Skeletal muscle tissue (tissue), 4 donors: ENCODE results near the gene TMEM134. TPM values are rescaled to one million over a fixed set of nuclear protein-coding genes. Genes with fewer than 3 reads are reported as not detected.
A peak's percentile ranks its signal among the peaks of the same experiment; 100 is the strongest.
"Not testable (repeated sequence)": the region's sequence is repeated elsewhere in the genome, so short reads cannot be mapped to it uniquely, and the experiment has no call there.

Source experiments
- H3K27ac ChIP-seq: one replicate; pipeline ENCODE4 v1.7.0; 2013; ENCODE audit warnings: mild to moderate bottlenecking, low read depth, low read length, inconsistent platforms
- H3K27me3 ChIP-seq, 3 donors: one replicate each; pipeline ENCODE4 v1.7.0; 2013; ENCODE audit warnings: low read length in 3 of 3; ENCODE audit not compliant: control insufficient read depth in 3 of 3, insufficient read depth in 3 of 3
- H3K36me3 ChIP-seq, 3 donors: one replicate each; pipeline ENCODE4 v1.7.0; 2013; ENCODE audit warnings: low read length in 3 of 3; ENCODE audit not compliant: control insufficient read depth in 3 of 3, insufficient read depth in 3 of 3
- H3K4me1 ChIP-seq, 3 donors: one replicate each; pipeline ENCODE4 v1.7.0; 2013; ENCODE audit warnings: low read length in 3 of 3, mild to moderate bottlenecking in 3 of 3; ENCODE audit not compliant: control insufficient read depth in 3 of 3, insufficient read depth in 3 of 3
- H3K4me3 ChIP-seq, 3 donors: one replicate each; pipeline ENCODE4 v1.7.0; 2013; ENCODE audit warnings: low read length in 3 of 3
- H3K9ac ChIP-seq, 3 donors: one replicate each; pipeline ENCODE4 v1.7.0; 2013; ENCODE audit warnings: low read length in 3 of 3, mild to moderate bottlenecking in 3 of 3, moderate library complexity in 2 of 3, low read depth in 1 of 3
- H3K9me3 ChIP-seq, 3 donors: one replicate each; pipeline ENCODE4 v1.7.0; 2013; ENCODE audit warnings: low read length in 3 of 3; ENCODE audit not compliant: control insufficient read depth in 3 of 3
- total RNA-seq: library from RNA; depleted of rRNA; stranded (reverse); fragments of >200 nt; gene quantifications from one replicate; pipeline ENCODE4 v1.2.3, GENCODE V29; 2014
- donor health status: Osteomylitis.

TMEM134 gene
- total RNA-seq, 1 donor from 2014 or later, result 17.2 TPM

DNA sequence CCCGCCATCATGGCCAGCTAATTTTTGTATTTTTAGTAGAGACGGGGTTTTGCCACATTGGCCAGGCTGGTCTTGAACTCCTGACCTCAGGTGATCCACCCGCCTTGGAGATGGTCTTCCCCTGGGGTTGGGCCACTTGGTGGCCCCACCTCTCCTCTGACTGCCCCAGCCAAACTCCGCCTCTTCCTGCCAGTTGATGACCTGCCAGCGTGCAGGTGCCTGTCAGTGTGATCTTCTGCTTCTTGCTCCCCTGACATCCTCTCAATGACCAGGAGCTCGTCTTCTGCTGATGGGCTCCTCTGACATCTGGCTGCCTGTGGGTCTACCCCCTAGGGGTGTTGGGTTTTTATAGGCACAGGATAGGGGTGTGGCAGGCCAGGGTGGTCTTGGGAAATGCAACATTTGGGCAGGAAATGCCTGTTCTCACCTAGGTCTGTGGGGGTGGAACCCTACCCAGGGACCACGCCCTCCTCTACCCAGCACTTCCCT, 16.9 kb upstream of the TMEM134 start:
- H3K4me3 ChIP-seq, H3K27ac ChIP-seq, H3K27me3 ChIP-seq, H3K9ac ChIP-seq, H3K9me3 ChIP-seq: not testable (repeated sequence)
- H3K36me3 ChIP-seq, result peaks cover 17 to 25% (median 20%) of the 10 kb centered on the region in 3 donors
- H3K4me1 ChIP-seq, result peaks cover 17 to 30% (median 18%) of the 10 kb centered on the region in 3 donors

DNA sequence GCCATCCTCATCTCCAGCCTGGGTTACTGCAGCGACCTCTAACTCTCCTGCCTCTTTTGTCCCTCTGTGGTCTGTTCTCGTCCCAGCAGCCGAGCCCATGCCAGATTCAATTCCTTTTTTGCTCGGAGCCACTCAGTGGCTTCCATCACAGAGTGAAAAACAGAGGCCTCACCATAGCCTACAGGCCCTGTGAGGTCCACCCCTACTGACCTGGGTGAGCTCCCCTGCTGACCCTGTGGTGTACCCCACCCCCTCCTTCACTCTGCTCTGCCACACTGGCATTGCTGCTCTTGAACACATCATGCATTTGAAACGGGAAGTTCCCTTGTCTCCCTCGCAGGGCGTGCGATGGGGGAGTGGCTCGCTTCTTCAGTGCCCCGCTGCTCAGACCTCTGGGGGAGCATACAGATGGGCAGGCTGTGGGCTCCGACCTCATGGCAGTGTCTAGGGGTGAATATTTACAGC, 15.8 kb upstream of the TMEM134 start:
- Histone ChIP-seq H3K27me3 (no peaks in the 10 kb centered on the region), H3K27ac (no peak overlapping the region), H3K36me3 (peaks cover 13 to 19% (median 18%) of the 10 kb centered on the region in 3 donors), H3K9me3 (no peaks in the 10 kb centered on the region), H3K4me1 (peaks cover 17 to 30% (median 18%) of the 10 kb centered on the region in 3 donors), H3K9ac (peak overlapping the region in 2 of 3 donors; percentile 12 to 50), H3K4me3 (peak overlapping the region in 1 of 3 donors; percentile 6)

DNA sequence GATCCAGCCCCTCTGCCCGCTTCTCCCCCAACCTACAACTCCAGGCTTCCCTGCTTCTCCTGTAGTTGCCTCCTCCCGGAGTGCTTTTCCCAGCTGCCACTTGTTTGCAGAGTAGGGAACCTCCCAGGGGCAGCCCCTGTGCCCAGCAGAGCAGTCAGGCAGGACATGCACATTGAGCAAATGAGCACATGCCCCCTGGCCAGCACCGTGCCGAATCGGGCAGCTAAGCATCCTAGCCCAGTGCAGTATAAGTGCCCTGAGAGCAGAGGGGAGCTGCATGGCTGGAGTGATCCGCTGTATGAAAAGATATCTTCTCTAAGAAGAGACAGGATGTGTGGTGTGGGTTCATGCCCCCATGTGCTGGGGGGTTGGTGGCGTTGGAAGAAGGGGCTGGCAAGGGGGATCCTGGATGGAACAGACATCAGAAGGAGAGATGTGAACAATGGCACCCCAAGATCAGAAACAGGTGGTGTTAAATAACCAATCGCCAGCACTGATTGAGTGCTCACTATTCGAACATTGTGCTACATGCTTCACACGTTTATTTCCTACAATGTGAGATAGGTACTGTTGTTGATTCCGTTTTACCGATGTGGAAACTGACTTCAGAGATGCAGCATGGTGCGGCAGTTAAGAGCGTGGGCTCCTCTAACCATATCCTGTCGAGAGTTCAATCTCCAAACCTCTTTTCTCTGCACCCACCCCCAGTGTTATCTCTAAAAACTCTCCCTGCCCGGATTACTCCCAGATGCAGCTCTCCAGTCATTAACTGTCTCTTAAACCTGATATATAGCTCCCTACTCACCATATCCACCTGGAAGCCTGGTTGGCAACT, 15.0 kb upstream of the TMEM134 start:
- H3K27ac ChIP-seq, result no peak overlapping the region
- peak overlapping the region; percentile 12 to 50 (median 25) for H3K9ac ChIP-seq
- H3K9me3 ChIP-seq, result no peaks in the 10 kb centered on the region
- H3K36me3 ChIP-seq, result peaks cover 10 to 11% (median 11%) of the 10 kb centered on the region in 3 donors
- peaks cover 17 to 26% (median 18%) of the 10 kb centered on the region in 3 donors for H3K4me1 ChIP-seq
- no peaks in the 10 kb centered on the region for H3K27me3 ChIP-seq
- peak overlapping the region; percentile 91 to 97 (median 92) for H3K4me3 ChIP-seq

- no peaks in the 10 kb centered on the region for H3K27me3 ChIP-seq
Observed at GRCh38 chr11:67482827-67483798, 14.1 kb upstream of the TMEM134 start, which contains the start of gene AIP. Gene AIP (plus strand): TSS chr11:67483026. CDS start chr11:67483159, 133 bp downstream.

GRCh38 chr11:67482275-67482826, 13.3 kb upstream of the TMEM134 start:
- H3K36me3 ChIP-seq, result peaks cover 3 to 8% (median 4%) of the 10 kb centered on the region in 3 donors
- peaks cover 17 to 26% (median 18%) of the 10 kb centered on the region in 3 donors for H3K4me1 ChIP-seq
- no peaks in the 10 kb centered on the region for H3K27me3 ChIP-seq
- H3K9ac ChIP-seq, result peak overlapping the region; percentile 74 to 82 (median 77)
- H3K27ac ChIP-seq, result peak overlapping the region; percentile 80
- peak overlapping the region; percentile 91 to 97 (median 92) for H3K4me3 ChIP-seq
- H3K9me3 ChIP-seq, result no peaks in the 10 kb centered on the region

More at GRCh38 chr11:67482827-67483798, 14.1 kb upstream of the TMEM134 start, which contains the start of gene AIP:
- H3K36me3 ChIP-seq, result peaks cover 8 to 11% (median 11%) of the 10 kb centered on the region in 3 donors
- peak within 1 kb of the TSS; percentile 74 to 82 (median 77) for H3K9ac ChIP-seq
- H3K4me3 ChIP-seq, result peak within 1 kb of the TSS; percentile 91 to 97 (median 92)
- peaks cover 17 to 26% (median 18%) of the 10 kb centered on the region in 3 donors for H3K4me1 ChIP-seq
- H3K27ac ChIP-seq, result peak within 1 kb of the TSS; percentile 80
- no peaks in the 10 kb centered on the region for H3K9me3 ChIP-seq

- H3K36me3 ChIP-seq, H3K27ac ChIP-seq, H3K4me3 ChIP-seq, H3K27me3 ChIP-seq, H3K4me1 ChIP-seq, H3K9ac ChIP-seq, H3K9me3 ChIP-seq: not testable (repeated sequence)
Observed at GRCh38 chr11:67477344-67478050, 8.4 kb upstream of the TMEM134 start.

GRCh38 chr11:67476692-67477091, 7.6 kb upstream of the TMEM134 start:
- H3K36me3 ChIP-seq, H3K9me3 ChIP-seq, H3K4me1 ChIP-seq, H3K4me3 ChIP-seq, H3K27ac ChIP-seq, H3K9ac ChIP-seq, H3K27me3 ChIP-seq: not testable (repeated sequence)

DNA sequence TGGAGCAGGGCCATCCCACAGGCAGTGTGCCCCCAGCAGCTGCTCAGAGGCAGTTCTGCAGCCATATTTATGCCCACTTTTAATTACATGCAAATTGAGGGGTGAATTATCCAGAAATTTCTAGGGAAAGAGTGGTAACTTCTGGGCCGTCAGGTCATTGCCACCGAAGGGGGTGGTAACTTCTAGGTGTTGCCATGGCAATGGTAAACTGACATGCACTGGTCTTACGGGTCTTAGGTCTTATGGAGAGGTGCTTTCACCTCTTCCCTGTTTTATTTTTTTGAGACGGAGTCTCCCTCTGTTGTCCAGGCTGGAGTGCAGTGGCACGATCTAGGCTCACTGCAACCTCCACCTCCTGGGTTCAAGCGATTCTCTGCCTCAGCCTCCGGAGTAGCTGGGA, 3.8 kb upstream of the TMEM134 start:
- Histone ChIP-seq H3K4me3 (no peak overlapping the region), H3K27me3 (peaks cover 0 to 2% (median 0%) of the 10 kb centered on the region in 3 donors), H3K36me3 (no peaks in the 10 kb centered on the region), H3K9me3 (no peaks in the 10 kb centered on the region), H3K9ac (no peak overlapping the region), H3K4me1 (peaks cover 7% of the 10 kb centered on the region in 3 donors), H3K27ac (no peak overlapping the region)
